ENCODE measurements around the gene DYRK2.
"Not testable (repeated sequence)": the region's sequence is repeated elsewhere in the genome, so short reads cannot be mapped to it uniquely, and the experiment has no call there.

The DYRK2 gene

GRCh38 chr12:67672507-67672906 is 24.0 kb downstream of the DYRK2 start:
- not testable (repeated sequence) for DNase-seq

- not testable (repeated sequence) for DNase-seq
These were observed 25.0 kb downstream of the DYRK2 start for GRCh38 chr12:67673509-67673908.

- DNase-seq, result no peak
These were observed 25.9 kb downstream of the DYRK2 start for GRCh38 chr12:67674417-67674816.

DNA sequence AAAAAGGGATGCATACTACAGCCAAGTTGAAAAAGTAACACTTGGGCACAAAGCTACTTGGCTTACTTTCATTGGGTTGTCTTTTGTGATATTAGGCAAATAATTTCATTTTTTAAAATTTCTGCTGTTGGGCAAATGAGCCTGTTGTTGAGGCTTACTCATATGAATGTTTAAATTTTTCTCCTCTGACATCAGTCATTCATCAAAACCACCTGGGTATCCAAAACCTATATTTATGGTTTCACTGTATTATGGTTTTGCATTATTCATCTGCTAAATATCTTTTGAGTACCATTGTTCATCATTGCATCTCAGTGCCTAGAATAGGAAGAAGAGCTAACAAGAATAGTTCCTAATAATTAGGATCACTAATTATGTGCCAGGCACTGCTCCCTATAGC is 28.1 kb downstream of the DYRK2 start:
- no peak for DNase-seq

DNA sequence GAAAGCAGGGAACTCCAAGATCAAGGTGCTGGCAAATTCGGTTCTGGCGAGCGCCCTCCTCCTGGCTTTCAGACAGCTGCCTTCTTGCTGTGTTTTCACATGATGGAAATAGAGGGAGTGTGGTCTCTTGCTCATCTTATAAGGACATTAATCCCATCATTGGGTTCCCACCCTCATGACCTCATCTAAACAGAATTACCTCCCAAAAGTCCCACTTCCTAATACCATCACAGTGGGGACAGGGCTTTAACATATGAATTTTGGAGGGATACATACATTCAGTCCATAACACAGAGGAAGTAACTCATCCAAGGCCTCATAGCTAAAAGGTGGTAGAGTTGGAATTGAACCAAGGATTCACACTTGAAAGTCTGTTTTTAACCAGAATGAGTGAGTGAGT is 28.6 kb downstream of the DYRK2 start:
- DNase-seq, result no peak

- DNase-seq, result no peak
These were observed 32.7 kb downstream of the DYRK2 start for GRCh38 chr12:67681105-67681778.

DNA sequence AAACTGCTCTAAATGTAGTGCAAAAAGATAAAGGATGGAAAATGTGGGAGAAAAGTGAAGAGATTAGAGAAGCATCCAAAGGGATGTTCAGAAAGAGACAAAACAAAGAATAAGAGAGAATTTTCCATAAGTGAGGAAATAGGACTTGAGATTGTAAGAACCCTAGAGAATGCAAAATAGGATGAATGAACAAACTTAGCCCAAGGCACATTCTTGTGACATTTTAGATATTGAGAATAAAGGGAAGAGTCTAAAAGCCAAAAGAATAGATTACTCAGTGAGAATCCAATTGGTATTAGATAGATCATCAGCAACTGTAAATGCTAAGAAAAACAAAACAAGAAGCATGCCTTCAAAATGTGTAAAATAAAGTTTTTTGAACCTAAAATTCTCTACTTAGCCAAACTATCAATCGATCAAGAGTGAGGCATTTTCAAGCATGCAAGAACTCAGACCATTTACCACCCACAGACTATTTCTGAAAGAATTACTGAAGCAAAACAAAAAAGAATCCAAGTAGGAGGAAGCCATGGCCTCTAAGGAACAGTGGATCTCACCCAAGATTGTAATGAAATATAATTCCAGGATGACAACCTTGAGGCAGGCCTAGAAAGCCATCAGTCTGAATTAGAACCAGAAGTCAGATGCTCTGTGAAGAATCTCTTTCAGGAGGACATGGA is 33.5 kb downstream of the DYRK2 start:
- no peak for DNase-seq

DNA sequence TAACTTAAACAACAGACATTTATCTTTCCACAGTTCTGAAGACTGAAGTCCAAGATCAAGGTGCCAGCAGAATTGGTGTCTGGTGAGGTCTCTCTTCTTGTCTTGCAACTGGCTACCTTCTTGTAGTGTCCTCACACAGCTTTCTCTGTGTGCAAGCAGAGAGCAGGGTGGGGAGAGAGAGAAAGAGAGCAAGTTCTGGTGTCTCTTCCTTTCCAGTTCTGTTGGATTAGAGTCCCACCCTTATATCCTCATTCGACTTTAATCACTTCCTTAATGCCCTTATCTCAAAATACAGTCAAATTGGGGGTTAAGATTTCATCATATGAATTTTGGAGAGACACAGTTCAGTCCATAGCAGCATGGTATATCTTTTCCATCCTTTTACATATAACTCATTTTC is 40.8 kb downstream of the DYRK2 start:
- DNase-seq, result no peak

DNA sequence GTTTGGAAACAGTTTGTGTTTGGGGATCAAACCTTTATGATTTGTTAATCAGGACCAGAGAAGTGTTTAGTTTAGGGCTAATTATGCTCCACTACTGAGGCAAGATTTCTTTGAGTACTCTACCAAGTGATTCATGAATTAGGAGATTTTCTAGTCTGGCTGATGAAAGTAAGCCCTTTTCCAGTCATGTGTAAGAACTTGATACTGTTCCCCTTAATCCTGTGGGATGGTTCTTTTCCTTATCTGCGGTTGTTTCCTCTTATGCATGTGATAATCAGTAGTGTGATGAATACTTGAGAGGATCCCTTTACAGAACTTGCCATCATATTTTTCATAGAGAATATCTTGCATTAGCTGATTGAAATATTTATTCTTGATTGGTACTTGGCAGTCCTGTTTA is 42.1 kb downstream of the DYRK2 start:
- DNase-seq, result no peak

GRCh38 chr12:67691220-67691619 is 42.7 kb downstream of the DYRK2 start:
- DNase-seq, result no peak

DNA sequence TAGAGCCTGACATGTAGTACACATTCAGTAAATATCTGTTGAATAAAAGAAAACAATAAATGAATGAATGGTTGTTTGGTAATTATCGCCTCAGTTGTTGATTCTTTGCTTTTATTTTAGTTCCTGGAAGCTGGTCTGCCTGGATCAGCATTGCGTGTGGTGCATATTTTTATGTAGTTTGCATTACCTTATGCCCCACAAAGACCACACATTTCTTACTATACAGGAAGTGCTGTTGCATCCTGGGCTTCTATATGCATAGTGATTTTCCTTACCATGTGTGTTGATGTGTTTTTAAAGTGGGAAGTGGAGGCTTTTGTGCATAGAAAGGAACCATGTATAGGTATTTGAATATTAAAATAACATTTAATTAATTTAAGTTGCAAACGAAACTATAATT is 43.6 kb downstream of the DYRK2 start:
- no peak for DNase-seq

- no peak for DNase-seq
These were observed 44.4 kb downstream of the DYRK2 start for GRCh38 chr12:67692966-67693365.

- no peak for DNase-seq
These were observed 45.3 kb downstream of the DYRK2 start for GRCh38 chr12:67693894-67694293.

GRCh38 chr12:67694306-67694900 is 45.9 kb downstream of the DYRK2 start:
- no peak for DNase-seq

DNA sequence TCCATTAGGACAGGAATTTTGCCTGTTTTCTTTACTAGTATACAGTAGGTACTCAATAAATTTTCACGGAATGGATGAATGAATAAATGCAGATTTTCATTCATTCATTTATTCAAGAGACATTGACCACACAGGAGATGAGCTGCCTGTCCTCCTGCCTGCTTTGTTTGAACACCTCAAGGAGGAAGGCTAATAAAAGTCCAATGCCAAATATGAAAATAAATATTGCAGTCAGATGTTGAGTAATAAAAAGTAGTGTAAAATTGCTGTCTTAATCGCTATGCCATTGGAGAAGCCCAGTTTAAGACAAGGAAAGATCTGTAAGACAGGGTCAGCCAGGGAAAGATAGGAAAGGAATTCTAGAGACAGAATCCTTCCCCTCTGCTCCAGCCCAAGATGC is 47.4 kb downstream of the DYRK2 start:
- no peak for DNase-seq

GRCh38 chr12:67697443-67697842 is 48.9 kb downstream of the DYRK2 start:
- DNase-seq, result no peak

- no peak for DNase-seq
These were observed 49.4 kb downstream of the DYRK2 start for GRCh38 chr12:67697967-67698366.

- DNase-seq, result no peak
These were observed 50.4 kb downstream of the DYRK2 start for GRCh38 chr12:67698672-67699581.

GRCh38 chr12:67701121-67701520 is 52.6 kb downstream of the DYRK2 start:
- DNase-seq, result no peak

DNA sequence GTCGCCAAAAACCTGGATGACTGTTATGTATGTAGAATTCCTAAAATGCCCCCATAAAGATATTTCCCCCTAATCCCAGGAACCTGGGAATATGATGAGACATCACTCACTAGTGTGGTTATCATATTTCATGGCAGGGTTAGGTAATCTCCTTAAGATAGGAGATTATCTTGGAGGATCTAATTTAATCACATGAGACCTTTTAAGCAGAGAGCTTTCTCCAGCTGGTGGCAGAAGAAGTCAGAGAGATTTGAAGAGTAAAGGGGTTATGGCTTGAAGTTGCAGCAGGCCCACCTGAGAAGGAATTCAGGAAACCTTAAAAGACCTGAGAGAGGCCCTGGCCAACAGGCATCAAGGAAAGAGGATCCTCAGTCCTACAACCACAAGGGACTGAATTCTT is 53.6 kb downstream of the DYRK2 start:
- DNase-seq, result no peak

DNA sequence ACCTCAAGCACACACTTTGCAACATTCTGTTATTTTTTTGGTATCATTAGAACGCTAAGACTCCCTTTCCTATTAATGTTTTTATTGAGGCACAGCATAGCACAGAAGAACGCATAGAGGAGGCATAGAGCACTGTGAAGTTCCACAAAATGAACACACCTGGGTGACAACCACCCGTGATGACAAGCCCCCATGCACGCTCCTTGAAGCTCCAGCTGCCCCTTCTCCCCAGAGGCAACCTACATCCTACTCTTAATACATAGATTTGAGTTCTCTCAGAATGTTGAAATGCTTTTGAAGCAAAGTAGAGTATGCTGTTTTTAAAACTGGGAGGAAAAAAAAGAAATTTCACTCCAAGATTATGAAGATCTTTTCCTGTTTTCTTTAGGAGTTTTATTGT is 55.5 kb downstream of the DYRK2 start:
- no peak for DNase-seq

DNA sequence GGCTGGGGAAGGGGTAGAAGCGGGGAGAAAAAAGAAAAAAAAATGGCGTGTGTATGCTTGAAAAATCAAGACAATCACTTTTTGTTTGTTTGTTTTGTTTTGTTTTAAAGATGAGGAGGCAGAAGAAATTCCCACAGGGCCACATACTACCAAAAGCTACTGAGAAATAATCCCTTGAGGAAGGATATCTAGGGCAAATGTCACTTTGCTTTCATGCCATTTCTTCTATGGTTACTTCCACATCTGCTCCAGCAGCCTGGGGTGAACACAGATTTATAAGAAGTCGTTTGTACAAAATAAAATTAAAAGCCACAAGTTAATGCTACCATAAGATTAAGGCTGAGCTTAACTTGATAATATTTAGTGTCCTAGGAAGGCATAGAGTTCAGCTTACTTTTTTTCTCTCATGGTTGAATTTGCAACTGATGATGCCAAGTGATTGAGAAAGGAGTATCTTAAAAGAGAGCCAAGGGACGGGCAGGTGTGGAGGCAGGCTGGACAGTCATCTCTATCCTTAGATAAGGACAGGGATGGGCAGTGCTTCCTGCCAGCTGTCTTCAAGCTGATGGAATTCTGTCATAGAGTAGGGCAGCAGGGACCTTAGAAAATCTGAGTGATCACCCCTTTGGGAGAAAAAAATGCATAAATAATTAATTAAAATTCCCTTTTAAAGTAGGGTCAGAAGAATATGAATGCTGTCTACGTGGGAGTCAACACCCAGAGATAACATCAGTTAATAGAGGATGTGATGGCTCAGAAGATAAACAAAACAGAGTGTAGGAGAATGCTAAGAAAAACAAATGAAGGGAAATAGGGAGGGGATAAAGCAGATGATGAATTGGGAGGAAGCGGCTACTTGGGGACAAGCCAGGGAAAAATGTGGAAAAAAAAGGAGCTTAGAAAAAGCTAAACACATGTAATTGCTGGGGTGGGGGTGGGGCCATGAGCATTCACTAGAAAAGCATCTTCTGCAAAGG is 57.1 kb downstream of the DYRK2 start:
- no peak for DNase-seq

Measured in activated gamma-delta T cell (primary cell).